Left ventricle myocardium inferior (tissue), 1 donor: Measurements from ENCODE around the gene PRKCQ. TPM values are rescaled to one million over a fixed set of nuclear protein-coding genes. Genes with fewer than 3 reads are reported as not detected.

Experiments
- DNase-seq: peaks from one replicate; pipeline ENCODE4 v3.0.0-alpha.2; 2020
- H3K27ac ChIP-seq: fragments of 200-600 bp; replicated peaks from 2 replicates; pipeline ENCODE4 v1.8.0; 2021
- H3K27me3 ChIP-seq: fragments of 200-600 bp; 2 replicates; pipeline ENCODE4 v1.8.0; 2021; ENCODE audit warnings: low read depth
- H3K36me3 ChIP-seq: fragments of 200-600 bp; 2 replicates; pipeline ENCODE4 v1.8.0; 2021
- H3K4me1 ChIP-seq: fragments of 200-600 bp; 2 replicates; pipeline ENCODE4 v1.8.0; 2021
- H3K4me3 ChIP-seq: fragments of 200-600 bp; 2 replicates; pipeline ENCODE4 v1.8.0; 2021; ENCODE audit warnings: mild to moderate bottlenecking, moderate library complexity
- H3K9me3 ChIP-seq: fragments of 200-600 bp; replicated peaks from 2 replicates; pipeline ENCODE4 v1.8.0; 2021
- intact Hi-C: fragments of 100-400 bp; cut with micrococcal nuclease; formaldehyde crosslinking; loops from one replicate; pipeline ENCODE4 v1.11.0; 2022
- total RNA-seq: library from RNA; stranded (reverse); fragmentation: NEBNext Ultra II Directional; extraction: Animal tissue kit (Norgen Biotek cat#: 25700); gene quantifications from one replicate; pipeline ENCODE4 v1.2.1, GENCODE V29; 2021
- TF ChIP-seq, protein P1 (sequence below): fragments of 200-600 bp; IDR thresholded peaks from 2 replicates; pipeline ENCODE4 v1.8.0; 2021; ENCODE audit warnings: antibody characterized with exemption, mild to moderate bottlenecking, borderline replicate concordance
- donor health status: DM: no; HTN: yes; CAD: no; lungs with severe emphysema.

PRKCQ gene
- total RNA-seq, 1 donor from 2014 or later = 0.16 TPM

DNA sequence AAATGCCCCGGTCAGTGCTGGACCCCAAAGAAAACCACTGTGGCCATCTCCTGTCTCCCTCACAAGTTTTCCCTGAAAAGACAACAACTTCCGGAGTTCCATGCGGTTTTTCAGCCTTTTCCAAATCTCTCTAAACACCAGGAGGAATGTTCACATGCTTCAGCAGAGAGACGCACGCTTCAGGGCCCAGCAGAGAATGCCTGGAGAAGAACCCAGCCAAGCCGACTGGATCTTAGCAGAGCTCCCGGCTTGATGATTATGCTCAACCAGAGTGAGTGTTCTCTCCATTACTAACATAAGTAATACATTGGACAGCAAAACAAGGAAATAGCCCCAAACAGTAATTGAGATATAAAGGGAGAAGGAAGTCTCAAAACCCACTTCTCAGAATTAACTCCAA lies 17.9 kb downstream of the PRKCQ start:
- DNase-seq = no peak
- TF ChIP-seq, protein P1, sequence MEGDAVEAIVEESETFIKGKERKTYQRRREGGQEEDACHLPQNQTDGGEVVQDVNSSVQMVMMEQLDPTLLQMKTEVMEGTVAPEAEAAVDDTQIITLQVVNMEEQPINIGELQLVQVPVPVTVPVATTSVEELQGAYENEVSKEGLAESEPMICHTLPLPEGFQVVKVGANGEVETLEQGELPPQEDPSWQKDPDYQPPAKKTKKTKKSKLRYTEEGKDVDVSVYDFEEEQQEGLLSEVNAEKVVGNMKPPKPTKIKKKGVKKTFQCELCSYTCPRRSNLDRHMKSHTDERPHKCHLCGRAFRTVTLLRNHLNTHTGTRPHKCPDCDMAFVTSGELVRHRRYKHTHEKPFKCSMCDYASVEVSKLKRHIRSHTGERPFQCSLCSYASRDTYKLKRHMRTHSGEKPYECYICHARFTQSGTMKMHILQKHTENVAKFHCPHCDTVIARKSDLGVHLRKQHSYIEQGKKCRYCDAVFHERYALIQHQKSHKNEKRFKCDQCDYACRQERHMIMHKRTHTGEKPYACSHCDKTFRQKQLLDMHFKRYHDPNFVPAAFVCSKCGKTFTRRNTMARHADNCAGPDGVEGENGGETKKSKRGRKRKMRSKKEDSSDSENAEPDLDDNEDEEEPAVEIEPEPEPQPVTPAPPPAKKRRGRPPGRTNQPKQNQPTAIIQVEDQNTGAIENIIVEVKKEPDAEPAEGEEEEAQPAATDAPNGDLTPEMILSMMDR = no peak
- no peak overlapping the region for H3K4me3 ChIP-seq
- H3K36me3 ChIP-seq = no peaks in the 10 kb centered on the region
- intact Hi-C loops = no loop called here
- H3K27ac ChIP-seq = no peak overlapping the region
- H3K4me1 ChIP-seq = no peaks in the 10 kb centered on the region
- no peaks in the 10 kb centered on the region for H3K9me3 ChIP-seq
- H3K27me3 ChIP-seq = peaks cover 63% of the 10 kb centered on the region

- TF ChIP-seq, protein P1 = no peak
- Histone ChIP-seq H3K4me3 (no peak overlapping the region), H3K27me3 (peaks cover 63% of the 10 kb centered on the region), H3K36me3 (no peaks in the 10 kb centered on the region), H3K9me3 (no peaks in the 10 kb centered on the region), H3K4me1 (no peaks in the 10 kb centered on the region), H3K27ac (no peak overlapping the region)
- intact Hi-C loops = no loop called here
- DNase-seq = no peak
Measured at GRCh38 chr10:6561552-6561951, 18.5 kb downstream of the PRKCQ start.

DNA sequence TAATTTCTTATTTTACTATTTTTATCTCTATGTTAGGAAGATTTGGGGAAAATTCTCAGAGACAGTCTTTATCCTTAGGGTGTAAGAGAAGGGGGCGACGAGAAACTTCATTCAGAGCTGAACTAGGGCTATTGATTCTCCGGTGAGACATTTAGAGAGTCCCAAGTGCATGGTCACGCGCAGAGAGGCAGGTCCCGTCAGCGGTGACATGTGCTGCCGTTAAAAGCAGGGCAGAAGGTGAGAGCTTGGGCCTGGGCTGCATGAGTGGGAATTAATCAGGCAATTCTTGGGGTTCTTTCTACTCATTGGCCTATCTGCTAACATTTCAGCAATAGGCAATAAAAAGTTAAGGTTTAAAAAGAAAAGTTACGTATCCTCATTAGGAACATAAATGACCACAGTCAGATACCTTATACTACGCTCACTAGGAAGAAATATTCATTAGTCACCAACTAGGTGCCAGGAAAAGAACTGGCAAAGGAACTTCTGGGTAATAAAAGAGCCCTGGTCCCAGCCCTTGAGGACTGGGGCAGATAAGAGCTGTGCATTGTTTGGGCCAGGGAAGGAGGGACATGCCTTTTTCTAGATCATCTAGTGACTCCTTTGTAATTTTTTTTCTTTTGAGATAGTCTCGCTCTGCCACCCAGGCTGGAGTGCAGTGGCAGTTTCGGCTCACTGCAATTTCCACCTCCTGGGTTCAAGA lies 21.2 kb downstream of the PRKCQ start:
- Histone ChIP-seq H3K27ac (no peak overlapping the region), H3K9me3 (no peaks in the 10 kb centered on the region), H3K27me3 (peaks cover 47% of the 10 kb centered on the region), H3K4me1 (no peaks in the 10 kb centered on the region), H3K36me3 (no peaks in the 10 kb centered on the region), H3K4me3 (no peak overlapping the region)
- no peak for DNase-seq
- intact Hi-C loops = no loop called here
- TF ChIP-seq, protein P1 = no peak

- no peak overlapping the region for H3K27ac ChIP-seq
- H3K27me3 ChIP-seq = peaks cover 42% of the 10 kb centered on the region
- no peaks in the 10 kb centered on the region for H3K9me3 ChIP-seq
- no peaks in the 10 kb centered on the region for H3K36me3 ChIP-seq
- H3K4me1 ChIP-seq = no peaks in the 10 kb centered on the region
- intact Hi-C loops = no loop called here
- DNase-seq = no peak
- H3K4me3 ChIP-seq = no peak overlapping the region
- TF ChIP-seq, protein P1 = no peak
Measured at GRCh38 chr10:6558272-6558671, 21.8 kb downstream of the PRKCQ start.

DNA sequence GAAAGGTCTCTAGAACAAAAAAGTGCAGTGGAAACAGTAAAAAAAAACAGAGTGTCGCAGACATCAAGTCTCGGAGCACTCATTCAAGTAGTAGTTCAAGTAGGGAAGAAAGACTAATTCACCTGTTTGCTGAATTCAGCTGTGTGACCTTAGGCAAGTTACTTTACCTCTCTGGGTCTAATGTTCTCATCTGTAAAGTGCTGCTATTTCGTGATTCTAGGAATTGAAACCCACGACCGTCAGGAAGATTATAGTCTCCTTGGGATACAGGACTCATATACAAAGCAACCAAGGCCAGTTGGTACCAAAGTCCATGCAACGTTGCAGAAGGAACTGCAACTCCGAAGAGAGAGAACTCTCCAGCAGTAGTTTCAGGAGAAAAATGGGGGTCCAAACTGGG lies 26.1 kb downstream of the PRKCQ start:
- DNase-seq = no peak
- intact Hi-C loops = no loop called here
- H3K36me3 ChIP-seq = no peaks in the 10 kb centered on the region
- no peak overlapping the region for H3K27ac ChIP-seq
- H3K27me3 ChIP-seq = peaks cover 17% of the 10 kb centered on the region
- no peaks in the 10 kb centered on the region for H3K4me1 ChIP-seq
- H3K4me3 ChIP-seq = no peak overlapping the region
- TF ChIP-seq, protein P1 = no peak
- no peaks in the 10 kb centered on the region for H3K9me3 ChIP-seq
